ENCODE data around the gene STON2. TPM values are rescaled to one million over a fixed set of nuclear protein-coding genes. Genes with fewer than 3 reads are reported as not detected.
A peak's percentile ranks its signal among the peaks of the same experiment; 100 is the strongest.

STON2 gene
- total and polyA plus RNA-seq, 2 of the 8 experiments (the other 6 are each of a cell fraction or from before 2014, with no cell fraction given), result 8.9 to 50.0 TPM

DNA sequence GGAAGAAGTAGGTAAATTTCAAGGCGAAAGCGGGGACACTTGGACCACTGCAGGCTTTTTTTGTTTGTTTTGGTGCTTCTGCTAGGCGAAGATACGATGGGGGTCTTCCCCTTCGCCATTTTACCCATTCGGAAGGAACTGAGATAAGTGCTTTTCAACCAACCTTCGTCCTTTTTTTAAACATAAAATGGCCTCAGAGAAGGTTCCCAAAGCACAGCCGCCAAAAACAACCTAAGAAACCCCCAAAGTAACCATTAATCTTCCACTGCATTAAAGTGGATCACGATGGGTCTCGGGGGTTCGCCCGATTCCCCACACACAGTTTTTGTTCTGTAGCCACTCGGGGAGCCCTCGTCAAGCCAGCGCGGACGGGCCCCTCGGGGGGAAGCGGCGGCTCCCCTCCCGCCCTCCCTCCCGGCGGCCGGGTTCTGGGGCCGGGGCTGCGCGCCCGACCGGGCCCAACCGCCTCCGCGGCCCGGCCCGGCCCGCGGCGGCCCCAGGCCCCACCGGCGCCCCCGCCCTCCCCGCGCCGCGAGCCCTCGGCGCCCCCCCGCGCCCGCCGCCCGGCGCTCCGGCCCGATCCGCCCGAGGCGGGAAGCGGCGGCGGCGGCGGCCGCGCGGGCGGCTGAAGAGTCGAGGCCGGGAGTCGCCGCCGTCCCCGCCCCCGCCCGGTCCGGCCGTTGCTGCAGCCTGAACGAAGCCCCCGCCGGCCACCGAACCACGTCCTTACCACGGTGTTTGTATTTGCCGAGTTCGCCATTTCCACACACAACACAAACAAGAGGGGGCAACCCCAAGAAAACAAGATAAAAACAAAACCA lies 180.2 kb downstream of the STON2 start:
- Histone ChIP-seq H3K23ac (ENCODE audit: insufficient read length) (no peak overlapping the region), H3K4me3 (ENCODE audit: extremely low read depth in 1 of 4, insufficient read depth in 2 of 4, low read depth in 3 of 4, low read length in 4 of 4) (peak overlapping the region; percentile 90 to 98 (median 94)), H3K27me3 (replicated peaks in 1 of 4; ENCODE audit: control insufficient read depth in 3 of 4, extremely low read depth in 1 of 4, insufficient read depth in 3 of 4, low read length in 3 of 4) (no peaks in the 10 kb centered on the region), H3K9ac (replicated peaks in 1 of 4; ENCODE audit: extremely low read depth in 1 of 4, low read depth in 3 of 4, low read length in 3 of 4) (peak overlapping the region; percentile 93 to 98 (median 98)), H2BK20ac (ENCODE audit: low read length) (no peak overlapping the region), H3K4ac (replicated peaks; ENCODE audit: insufficient read length, low read depth, low read length) (peak overlapping the region; percentile 42), H3K79me2 (ENCODE audit: control insufficient read depth in 1 of 2, insufficient read depth in 2 of 2, low read length in 2 of 2) (peaks cover 0 to 49% of the 10 kb centered on the region in 2 experiments; a peak in 3 of 4 replicates), H4K20me1 (replicated peaks in 1 of 2; ENCODE audit: control insufficient read depth in 1 of 2, insufficient read depth in 2 of 2, low read length in 2 of 2) (peaks cover 0 to 3% of the 10 kb centered on the region in 2 experiments), H3K9me3 (ENCODE audit: insufficient read depth in 2 of 2, low read depth in 1 of 2, low read length in 1 of 2) (no peaks in the 10 kb centered on the region), H2AK5ac (ENCODE audit: low read depth, low read length) (no peak overlapping the region), H2AFZ (ENCODE audit: low read length) (no peak overlapping the region), H3K14ac (ENCODE audit: insufficient read length) (no peak overlapping the region), H4K8ac (ENCODE audit: extremely low read depth, insufficient read depth, low read length) (peak overlapping the region; percentile 96; the same call in 1 of the 2 replicates), H3K18ac (ENCODE audit: extremely low read depth, low read length) (peak overlapping the region; percentile 17; the same call in 1 of the 2 replicates), H2BK12ac (ENCODE audit: low read depth, low read length) (no peak overlapping the region; the same call in 1 of the 2 replicates), H3K56ac (replicated peaks; ENCODE audit: insufficient read length, low read depth, low read length) (peak overlapping the region; percentile 85), H2BK15ac (ENCODE audit: low read length) (no peak overlapping the region), H3K79me1 (ENCODE audit: low read depth, low read length) (no peaks in the 10 kb centered on the region), H4K5ac (ENCODE audit: insufficient read length, low read depth, low read length) (peak overlapping the region; percentile 57), H4K91ac (replicated peaks; ENCODE audit: insufficient read length, low read length) (no peak overlapping the region), H3K4me1 (replicated peaks in 1 of 4; ENCODE audit: control insufficient read depth in 3 of 4, insufficient read depth in 4 of 4, low read length in 3 of 4) (peaks cover 0 to 5% (median 0%) of the 10 kb centered on the region in 4 experiments; a peak in 4 of 7 replicates), H3K27ac (ENCODE audit: low read depth, low read length) (peak overlapping the region; percentile 98), H3K4me2 (ENCODE audit: insufficient read depth in 1 of 2, low read depth in 2 of 2, low read length in 2 of 2) (peak overlapping the region; percentile 70 to 82), H2BK5ac (ENCODE audit: low read depth, low read length) (peak overlapping the region; percentile 2; the same call in 1 of the 2 replicates), H2BK120ac (replicated peaks; ENCODE audit: low read depth, low read length) (peak overlapping the region; percentile 82), H3K23me2 (ENCODE audit: low read depth, low read length) (peaks cover 6% of the 10 kb centered on the region; the same call in 1 of the 2 replicates), H3K36me3 (ENCODE audit: control insufficient read depth in 2 of 4, insufficient read depth in 4 of 4, low read length in 3 of 4) (peaks cover 0 to 17% (median 8%) of the 10 kb centered on the region in 4 experiments; a peak in 6 of 8 replicates)
- no peak for FAIRE-seq
- peak in 1 of 2 experiments; percentile 51 for DNase-seq (ENCODE audit: low read depth in 1 of 2, low spot score in 2 of 2)
- TF ChIP-seq PHF8 (conservative IDR thresholded peaks at IDR 0.05; ENCODE audit: low read depth, low read length), result no peak; the same call in none of the 2 replicates
- TF ChIP-seq, protein P1, sequence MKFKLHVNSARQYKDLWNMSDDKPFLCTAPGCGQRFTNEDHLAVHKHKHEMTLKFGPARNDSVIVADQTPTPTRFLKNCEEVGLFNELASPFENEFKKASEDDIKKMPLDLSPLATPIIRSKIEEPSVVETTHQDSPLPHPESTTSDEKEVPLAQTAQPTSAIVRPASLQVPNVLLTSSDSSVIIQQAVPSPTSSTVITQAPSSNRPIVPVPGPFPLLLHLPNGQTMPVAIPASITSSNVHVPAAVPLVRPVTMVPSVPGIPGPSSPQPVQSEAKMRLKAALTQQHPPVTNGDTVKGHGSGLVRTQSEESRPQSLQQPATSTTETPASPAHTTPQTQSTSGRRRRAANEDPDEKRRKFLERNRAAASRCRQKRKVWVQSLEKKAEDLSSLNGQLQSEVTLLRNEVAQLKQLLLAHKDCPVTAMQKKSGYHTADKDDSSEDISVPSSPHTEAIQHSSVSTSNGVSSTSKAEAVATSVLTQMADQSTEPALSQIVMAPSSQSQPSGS (IDR thresholded peaks at IDR 0.05; ENCODE audit: low read length), result 0 out of 2 replicates have a peak, but pooled peaks have one; percentile 6
- no peak for TF ChIP-seq JUN (IDR thresholded peaks at IDR 0.05; ENCODE audit: low read depth, low read length)
- no peak for TF ChIP-seq CTBP2 (IDR thresholded peaks at IDR 0.05; ENCODE audit: borderline replicate concordance, insufficient read depth, insufficient read length, low read length)
- TF ChIP-seq CBX5 (IDR thresholded peaks at IDR 0.05; ENCODE audit: low read depth, low read length), result no peak
- TF ChIP-seq CHD1 (IDR thresholded peaks at IDR 0.05; ENCODE audit: low read depth, low read length), result peak; percentile 82
- 1% methylated on average over 17 of the region's 84 CpGs; no CpG with 5 or more reads in 1 of the 2 experiments for WGBS, 2 experiments (ENCODE audit: extremely low coverage in 1 of 2, insufficient coverage in 1 of 2, insufficient read length in 1 of 2, insufficient replicate concordance in 2 of 2, low coverage in 1 of 2, low lambda C conversion rate in 2 of 2, missing lambda C conversion rate in 1 of 2)
- ChIA-PET CTCF (ENCODE audit: partially characterized antibody) (interaction anchor here (1.3 kb wide), 1 partner anchor 50 kb away, joined by 4 read pairs; no protein-coding TSS in a partner anchor), POLR2A (ENCODE audit: partially characterized antibody) (interaction anchor here (0.9 to 4.0 kb wide), 21 partner anchors 7 to 279 kb away, joined by 3 to 38 read pairs (median 5); no protein-coding TSS in a partner anchor)

All from H1 (cell line).